GM23338 (cell line): ENCODE measurements around the gene TMEM74B. TPM values are rescaled to one million over a fixed set of nuclear protein-coding genes. Genes with fewer than 3 reads are reported as not detected.

Experiments used
- ATAC-seq: fragments of 200-7000 bp; cut with Tn5 transposase; 3 replicates; pipeline ENCODE4 v1.9.1; 2020
- DNase-seq: peaks from one replicate; pipeline ENCODE4 v3.0.0-alpha.2; 2015; ENCODE audit warnings: low spot score
- H2AFZ ChIP-seq: fragments of 200-600 bp; sonication (generic); 2 replicates; pipeline ENCODE4 v1.8.0; 2016; ENCODE audit warnings: antibody characterized with exemption, mild to moderate bottlenecking, moderate library complexity
- H3F3A ChIP-seq: fragments of 200-600 bp; sonication (generic); replicated peaks from 2 replicates; pipeline ENCODE4 v1.8.0; 2017; ENCODE audit warnings: antibody characterized with exemption, mixed run types, low read depth
- H3K27ac ChIP-seq: fragments of 200-600 bp; sonication (generic); 2 replicates; pipeline ENCODE4 v1.6.1; 2016; ENCODE audit warnings: low read depth
- H3K27me3 ChIP-seq: fragments of 200-600 bp; sonication (generic); 2 replicates; pipeline ENCODE4 v1.8.0; 2016; ENCODE audit warnings: mild to moderate bottlenecking, mixed run types, moderate library complexity; ENCODE audit not compliant: insufficient read depth
- H3K36me3 ChIP-seq: fragments of 200-600 bp; sonication (generic); 2 replicates; pipeline ENCODE4 v1.8.0; 2016; ENCODE audit warnings: mild to moderate bottlenecking; ENCODE audit not compliant: insufficient read depth
- H3K4me1 ChIP-seq: fragments of 200-600 bp; sonication (generic); 2 replicates; pipeline ENCODE4 v1.8.0; 2016; ENCODE audit warnings: mild to moderate bottlenecking, moderate library complexity; ENCODE audit not compliant: insufficient read depth
- H3K4me2 ChIP-seq: fragments of 200-600 bp; sonication (generic); 2 replicates; pipeline ENCODE4 v1.7.1; 2017; ENCODE audit warnings: mixed run types
- H3K4me3 ChIP-seq: fragments of 200-600 bp; sonication (generic); 2 replicates; pipeline ENCODE4 v1.6.1; 2016; ENCODE audit warnings: mixed run types
- H3K79me2 ChIP-seq: fragments of 200-600 bp; sonication (generic); replicated peaks from 2 replicates; pipeline ENCODE4 v1.8.0; 2017; ENCODE audit warnings: mild to moderate bottlenecking; ENCODE audit not compliant: insufficient read depth
- H3K9me2 ChIP-seq: fragments of 200-600 bp; sonication (generic); 2 replicates; pipeline ENCODE4 v1.8.0; 2017; ENCODE audit not compliant: insufficient read depth
- H4K20me1 ChIP-seq: fragments of 200-600 bp; sonication (generic); replicated peaks from 2 replicates; pipeline ENCODE4 v1.8.0; 2017; ENCODE audit warnings: mild to moderate bottlenecking; ENCODE audit not compliant: insufficient read depth
- H3K27ac Mint-ChIP-seq: 2 replicates; pipeline ENCODE4 v1.8.0; 2020; ENCODE audit warnings: inconsistent platforms, mild to moderate bottlenecking, moderate library complexity, mixed read lengths
- H3K27me3 Mint-ChIP-seq: 3 replicates; pipeline ENCODE4 v1.8.0; 2022; ENCODE audit warnings: low read depth, mild to moderate bottlenecking, moderate library complexity, mixed read lengths, inconsistent platforms; ENCODE audit not compliant: insufficient read depth, poor library complexity
- H3K36me3 Mint-ChIP-seq: 3 replicates; pipeline ENCODE4 v1.8.0; 2021; ENCODE audit warnings: low read depth, mild to moderate bottlenecking, inconsistent platforms, moderate library complexity, mixed read lengths
- H3K4me1 Mint-ChIP-seq: 3 replicates; pipeline ENCODE4 v1.8.0; 2020; ENCODE audit warnings: mild to moderate bottlenecking, inconsistent platforms, mixed read lengths
- H3K4me3 Mint-ChIP-seq: 3 replicates; pipeline ENCODE4 v1.8.0; 2021; ENCODE audit warnings: moderate library complexity, mild to moderate bottlenecking, inconsistent platforms, mixed read lengths
- H3K9me3 Mint-ChIP-seq: 3 replicates; pipeline ENCODE4 v1.8.0; 2020; ENCODE audit warnings: moderate library complexity, mild to moderate bottlenecking, inconsistent platforms, mixed read lengths
- CREB1 ChIP-seq: fragments of 250-450 bp; sonication (Bioruptor Pico); IDR thresholded peaks from 2 replicates; pipeline ENCODE4 v1.5.0; 2020; ENCODE audit warnings: low read depth, mild to moderate bottlenecking, moderate library complexity
- EZH2 ChIP-seq: fragments of 200-600 bp; sonication (generic); IDR thresholded peaks from one replicate; pipeline ENCODE4 v1.8.0; 2017; ENCODE audit warnings: antibody characterized with exemption, mild to moderate bottlenecking, low read depth; ENCODE audit not compliant: unreplicated experiment
- NANOG ChIP-seq: IDR thresholded peaks from 2 replicates; pipeline ENCODE4 v1.6.1; 2016; ENCODE audit warnings: antibody characterized with exemption, borderline replicate concordance
- polyA plus RNA-seq: library from polyadenylated mRNA; unstranded; fragments of >200 nt; fragmentation: Nextera tagmentation; extraction: Ambion mirVana; gene quantifications from 2 replicates; pipeline ENCODE4 v1.2.1, GENCODE V29; 2016
- total RNA-seq: library from RNA; depleted of rRNA; stranded (reverse); fragments of >200 nt; shearing (Covaris generic); gene quantifications from 2 replicates; pipeline ENCODE4 v1.2.3, GENCODE V29; 2014
- TF ChIP-seq, protein P1 (sequence below): IDR thresholded peaks from one replicate; pipeline ENCODE4 v1.6.1; 2018; ENCODE audit warnings: antibody characterized with exemption; ENCODE audit not compliant: unreplicated experiment
- TF ChIP-seq, protein P2 (sequence below): fragments of 250-450 bp; sonication (Bioruptor Pico); IDR thresholded peaks from 2 replicates; pipeline ENCODE4 v1.5.0; 2020; ENCODE audit warnings: mild to moderate bottlenecking, moderate library complexity

The TMEM74B gene
- total and polyA plus RNA-seq, 2 experiments from 2014 or later: 1.0 to 4.8 TPM

DNA sequence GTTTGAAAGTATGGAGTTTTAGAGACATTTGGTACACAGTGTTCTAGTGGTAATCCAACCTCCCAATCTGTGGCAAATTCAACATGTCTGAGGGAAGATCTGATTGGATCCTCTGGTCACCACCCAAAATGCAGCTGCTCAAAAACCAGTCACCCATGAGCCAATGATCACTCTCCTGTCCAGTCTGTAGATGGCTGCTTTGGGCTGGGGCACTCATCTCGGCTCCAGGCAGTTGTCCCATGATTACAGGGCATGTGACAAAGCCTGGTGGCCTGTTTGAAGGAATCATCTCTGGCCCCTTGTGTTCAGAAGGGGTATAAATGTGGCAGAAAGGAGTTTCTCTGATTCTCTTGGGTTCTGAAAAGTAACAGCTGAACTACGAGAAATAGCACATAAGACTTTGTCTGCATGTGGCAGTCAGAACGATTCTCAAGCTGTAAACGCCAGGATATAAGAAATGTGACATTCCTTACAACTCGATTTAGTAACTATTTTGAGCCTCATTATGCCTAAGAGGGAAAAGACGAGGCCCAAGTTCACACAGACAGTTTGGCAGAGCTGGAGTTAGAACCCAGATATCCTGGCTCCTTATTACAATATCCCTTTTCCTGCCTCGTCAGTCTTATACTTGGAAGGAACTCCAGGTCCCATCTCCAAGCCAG lies 14.6 kb upstream of the TMEM74B start:
- Histone ChIP-seq H3K79me2 (no peaks in the 10 kb centered on the region), H3F3A (no peaks in the 10 kb centered on the region), H3K27ac (no peak overlapping the region), H3K9me2 (no peaks in the 10 kb centered on the region), H3K36me3 (no peaks in the 10 kb centered on the region), H3K4me3 (no peak overlapping the region), H2AFZ (0 out of 2 replicates have a peak overlapping the region, but pooled peaks have one; percentile 34), H3K4me2 (no peak overlapping the region), H3K4me1 (no peaks in the 10 kb centered on the region), H4K20me1 (no peaks in the 10 kb centered on the region), H3K27me3 (no peaks in the 10 kb centered on the region)
- H3K27me3 Mint-ChIP-seq: peaks cover 3% of the 10 kb centered on the region
- no peak overlapping the region for H3K4me3 Mint-ChIP-seq
- ATAC-seq (no peak), DNase-seq (no peak)
- no peaks in the 10 kb centered on the region for H3K4me1 Mint-ChIP-seq
- H3K9me3 Mint-ChIP-seq: no peaks in the 10 kb centered on the region
- H3K27ac Mint-ChIP-seq: no peak overlapping the region
- no peaks in the 10 kb centered on the region for H3K36me3 Mint-ChIP-seq
- TF ChIP-seq, protein P1, sequence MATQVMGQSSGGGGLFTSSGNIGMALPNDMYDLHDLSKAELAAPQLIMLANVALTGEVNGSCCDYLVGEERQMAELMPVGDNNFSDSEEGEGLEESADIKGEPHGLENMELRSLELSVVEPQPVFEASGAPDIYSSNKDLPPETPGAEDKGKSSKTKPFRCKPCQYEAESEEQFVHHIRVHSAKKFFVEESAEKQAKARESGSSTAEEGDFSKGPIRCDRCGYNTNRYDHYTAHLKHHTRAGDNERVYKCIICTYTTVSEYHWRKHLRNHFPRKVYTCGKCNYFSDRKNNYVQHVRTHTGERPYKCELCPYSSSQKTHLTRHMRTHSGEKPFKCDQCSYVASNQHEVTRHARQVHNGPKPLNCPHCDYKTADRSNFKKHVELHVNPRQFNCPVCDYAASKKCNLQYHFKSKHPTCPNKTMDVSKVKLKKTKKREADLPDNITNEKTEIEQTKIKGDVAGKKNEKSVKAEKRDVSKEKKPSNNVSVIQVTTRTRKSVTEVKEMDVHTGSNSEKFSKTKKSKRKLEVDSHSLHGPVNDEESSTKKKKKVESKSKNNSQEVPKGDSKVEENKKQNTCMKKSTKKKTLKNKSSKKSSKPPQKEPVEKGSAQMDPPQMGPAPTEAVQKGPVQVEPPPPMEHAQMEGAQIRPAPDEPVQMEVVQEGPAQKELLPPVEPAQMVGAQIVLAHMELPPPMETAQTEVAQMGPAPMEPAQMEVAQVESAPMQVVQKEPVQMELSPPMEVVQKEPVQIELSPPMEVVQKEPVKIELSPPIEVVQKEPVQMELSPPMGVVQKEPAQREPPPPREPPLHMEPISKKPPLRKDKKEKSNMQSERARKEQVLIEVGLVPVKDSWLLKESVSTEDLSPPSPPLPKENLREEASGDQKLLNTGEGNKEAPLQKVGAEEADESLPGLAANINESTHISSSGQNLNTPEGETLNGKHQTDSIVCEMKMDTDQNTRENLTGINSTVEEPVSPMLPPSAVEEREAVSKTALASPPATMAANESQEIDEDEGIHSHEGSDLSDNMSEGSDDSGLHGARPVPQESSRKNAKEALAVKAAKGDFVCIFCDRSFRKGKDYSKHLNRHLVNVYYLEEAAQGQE: no peak
- TF ChIP-seq, protein P2, sequence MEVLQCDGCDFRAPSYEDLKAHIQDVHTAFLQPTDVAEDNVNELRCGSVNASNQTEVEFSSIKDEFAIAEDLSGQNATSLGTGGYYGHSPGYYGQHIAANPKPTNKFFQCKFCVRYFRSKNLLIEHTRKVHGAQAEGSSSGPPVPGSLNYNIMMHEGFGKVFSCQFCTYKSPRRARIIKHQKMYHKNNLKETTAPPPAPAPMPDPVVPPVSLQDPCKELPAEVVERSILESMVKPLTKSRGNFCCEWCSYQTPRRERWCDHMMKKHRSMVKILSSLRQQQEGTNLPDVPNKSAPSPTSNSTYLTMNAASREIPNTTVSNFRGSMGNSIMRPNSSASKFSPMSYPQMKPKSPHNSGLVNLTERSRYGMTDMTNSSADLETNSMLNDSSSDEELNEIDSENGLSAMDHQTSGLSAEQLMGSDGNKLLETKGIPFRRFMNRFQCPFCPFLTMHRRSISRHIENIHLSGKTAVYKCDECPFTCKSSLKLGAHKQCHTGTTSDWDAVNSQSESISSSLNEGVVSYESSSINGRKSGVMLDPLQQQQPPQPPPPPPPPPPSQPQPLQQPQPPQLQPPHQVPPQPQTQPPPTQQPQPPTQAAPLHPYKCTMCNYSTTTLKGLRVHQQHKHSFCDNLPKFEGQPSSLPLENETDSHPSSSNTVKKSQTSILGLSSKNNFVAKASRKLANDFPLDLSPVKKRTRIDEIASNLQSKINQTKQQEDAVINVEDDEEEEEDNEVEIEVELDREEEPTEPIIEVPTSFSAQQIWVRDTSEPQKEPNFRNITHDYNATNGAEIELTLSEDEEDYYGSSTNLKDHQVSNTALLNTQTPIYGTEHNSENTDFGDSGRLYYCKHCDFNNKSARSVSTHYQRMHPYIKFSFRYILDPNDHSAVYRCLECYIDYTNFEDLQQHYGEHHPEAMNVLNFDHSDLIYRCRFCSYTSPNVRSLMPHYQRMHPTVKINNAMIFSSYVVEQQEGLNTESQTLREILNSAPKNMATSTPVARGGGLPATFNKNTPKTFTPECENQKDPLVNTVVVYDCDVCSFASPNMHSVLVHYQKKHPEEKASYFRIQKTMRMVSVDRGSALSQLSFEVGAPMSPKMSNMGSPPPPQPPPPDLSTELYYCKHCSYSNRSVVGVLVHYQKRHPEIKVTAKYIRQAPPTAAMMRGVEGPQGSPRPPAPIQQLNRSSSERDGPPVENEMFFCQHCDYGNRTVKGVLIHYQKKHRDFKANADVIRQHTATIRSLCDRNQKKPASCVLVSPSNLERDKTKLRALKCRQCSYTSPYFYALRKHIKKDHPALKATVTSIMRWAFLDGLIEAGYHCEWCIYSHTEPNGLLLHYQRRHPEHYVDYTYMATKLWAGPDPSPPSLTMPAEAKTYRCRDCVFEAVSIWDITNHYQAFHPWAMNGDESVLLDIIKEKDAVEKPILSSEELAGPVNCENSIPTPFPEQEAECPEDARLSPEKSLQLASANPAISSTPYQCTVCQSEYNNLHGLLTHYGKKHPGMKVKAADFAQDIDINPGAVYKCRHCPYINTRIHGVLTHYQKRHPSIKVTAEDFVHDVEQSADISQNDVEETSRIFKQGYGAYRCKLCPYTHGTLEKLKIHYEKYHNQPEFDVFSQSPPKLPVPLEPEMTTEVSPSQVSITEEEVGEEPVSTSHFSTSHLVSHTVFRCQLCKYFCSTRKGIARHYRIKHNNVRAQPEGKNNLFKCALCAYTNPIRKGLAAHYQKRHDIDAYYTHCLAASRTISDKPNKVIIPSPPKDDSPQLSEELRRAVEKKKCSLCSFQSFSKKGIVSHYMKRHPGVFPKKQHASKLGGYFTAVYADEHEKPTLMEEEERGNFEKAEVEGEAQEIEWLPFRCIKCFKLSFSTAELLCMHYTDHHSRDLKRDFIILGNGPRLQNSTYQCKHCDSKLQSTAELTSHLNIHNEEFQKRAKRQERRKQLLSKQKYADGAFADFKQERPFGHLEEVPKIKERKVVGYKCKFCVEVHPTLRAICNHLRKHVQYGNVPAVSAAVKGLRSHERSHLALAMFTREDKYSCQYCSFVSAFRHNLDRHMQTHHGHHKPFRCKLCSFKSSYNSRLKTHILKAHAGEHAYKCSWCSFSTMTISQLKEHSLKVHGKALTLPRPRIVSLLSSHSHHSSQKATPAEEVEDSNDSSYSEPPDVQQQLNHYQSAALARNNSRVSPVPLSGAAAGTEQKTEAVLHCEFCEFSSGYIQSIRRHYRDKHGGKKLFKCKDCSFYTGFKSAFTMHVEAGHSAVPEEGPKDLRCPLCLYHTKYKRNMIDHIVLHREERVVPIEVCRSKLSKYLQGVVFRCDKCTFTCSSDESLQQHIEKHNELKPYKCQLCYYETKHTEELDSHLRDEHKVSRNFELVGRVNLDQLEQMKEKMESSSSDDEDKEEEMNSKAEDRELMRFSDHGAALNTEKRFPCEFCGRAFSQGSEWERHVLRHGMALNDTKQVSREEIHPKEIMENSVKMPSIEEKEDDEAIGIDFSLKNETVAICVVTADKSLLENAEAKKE: no peak
- no peak for TF ChIP-seq EZH2
- TF ChIP-seq NANOG: no peak
- no peak for TF ChIP-seq CREB1 (CRISPR knock-in tag)
